Measurements from ENCODE around the gene DPP4.

- TF ChIP-seq EZH2 (IDR thresholded peaks at IDR 0.05; ENCODE audit: insufficient read depth, poor library complexity, severe bottlenecking) (no peak), EZH2phosphoT487 (IDR thresholded peaks at IDR 0.05; ENCODE audit: insufficient read depth, low read depth) (no peak)
Observed at GRCh38 chr2:161995553-161996016, 78.4 kb downstream of the DPP4 start.
